HL-60 (cell line): ENCODE measurements around the gene ANKRD33B.
A peak's percentile ranks its signal among the peaks of the same experiment; 100 is the strongest.

Source experiments
- DNase-seq, 2 experiments: peaks; one replicate each; pipeline ENCODE4 v3.0.0-alpha.2; 2010 to 2020; ENCODE audit warnings: low read depth in 1 of 2, low spot score in 1 of 2
- H3K27ac ChIP-seq: fragments of 250-450 bp; sonication (Bioruptor Pico); replicated peaks from 2 replicates; pipeline ENCODE4 v1.5.1; 2020; ENCODE audit warnings: mild to moderate bottlenecking, moderate library complexity
- H3K27me3 ChIP-seq: fragments of 250-450 bp; sonication (Bioruptor Pico); 2 replicates; pipeline ENCODE4 v1.5.1; 2021; ENCODE audit warnings: mild to moderate bottlenecking, moderate library complexity; ENCODE audit not compliant: insufficient read depth, poor library complexity, severe bottlenecking
- H3K4me3 ChIP-seq: replicated peaks from 2 replicates; pipeline ENCODE4 v1.5.1; 2011; ENCODE audit warnings: mild to moderate bottlenecking, control low read depth, low read length; ENCODE audit not compliant: insufficient read depth
- GABPA ChIP-seq: IDR thresholded peaks from 2 replicates; pipeline ENCODE4 v1.6.1; 2012; ENCODE audit warnings: low read depth
- POLR2AphosphoS5 ChIP-seq: IDR thresholded peaks from 2 replicates; pipeline ENCODE4 v1.6.1; 2012; ENCODE audit warnings: low read depth
- SPI1 ChIP-seq: IDR thresholded peaks from 2 replicates; pipeline ENCODE4 v1.6.1; 2012; ENCODE audit warnings: low read depth, mild to moderate bottlenecking, borderline replicate concordance
- TF ChIP-seq, protein P1 (sequence below): IDR thresholded peaks from one replicate; pipeline ENCODE4 v1.5.1; 2011; ENCODE audit warnings: low read length, control low read depth, inconsistent platforms; ENCODE audit not compliant: insufficient read depth
- TF ChIP-seq, protein P2 (sequence below): IDR thresholded peaks from 2 replicates; pipeline ENCODE4 v1.6.1; 2012; ENCODE audit warnings: low read depth; ENCODE audit not compliant: insufficient replicate concordance

ANKRD33B gene

DNA sequence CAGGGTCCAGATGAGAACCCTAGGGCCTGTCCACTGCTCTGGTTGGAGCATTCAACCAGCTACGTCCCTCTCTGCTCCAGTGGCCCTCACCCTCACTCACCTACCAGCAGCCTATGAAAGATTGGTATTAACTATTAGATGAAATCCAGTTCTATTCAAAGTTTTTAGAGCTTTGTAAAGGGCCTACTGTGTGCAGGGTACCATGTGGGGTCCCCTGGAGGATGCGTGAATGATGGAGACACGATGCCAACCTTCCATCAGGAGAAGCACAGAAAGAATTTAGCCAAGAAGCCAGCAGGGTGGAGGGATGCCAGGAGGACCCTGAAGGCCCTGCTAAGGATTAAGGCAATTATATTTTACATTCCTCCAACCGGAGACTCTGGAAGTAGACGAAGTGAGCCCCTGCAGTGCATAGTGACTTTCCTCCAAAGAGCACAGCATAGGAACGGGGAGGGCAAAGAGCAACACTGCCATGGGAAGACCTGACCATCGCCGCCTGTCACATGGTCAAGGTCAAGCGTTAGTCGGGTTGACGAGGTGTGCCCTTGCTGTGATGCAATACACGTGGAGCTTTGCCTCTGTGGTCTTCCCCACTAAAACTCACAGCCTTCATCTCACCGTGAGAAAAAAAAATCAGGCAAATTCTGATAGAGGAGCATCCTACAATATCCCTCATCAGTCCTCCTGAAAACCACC, 22.8 kb upstream of the ANKRD33B start:
- DNase-seq: no peak
- no peak overlapping the region for H3K4me3 ChIP-seq
- TF ChIP-seq SPI1 (no peak), POLR2AphosphoS5 (no peak), GABPA (no peak)
- TF ChIP-seq, protein P1, sequence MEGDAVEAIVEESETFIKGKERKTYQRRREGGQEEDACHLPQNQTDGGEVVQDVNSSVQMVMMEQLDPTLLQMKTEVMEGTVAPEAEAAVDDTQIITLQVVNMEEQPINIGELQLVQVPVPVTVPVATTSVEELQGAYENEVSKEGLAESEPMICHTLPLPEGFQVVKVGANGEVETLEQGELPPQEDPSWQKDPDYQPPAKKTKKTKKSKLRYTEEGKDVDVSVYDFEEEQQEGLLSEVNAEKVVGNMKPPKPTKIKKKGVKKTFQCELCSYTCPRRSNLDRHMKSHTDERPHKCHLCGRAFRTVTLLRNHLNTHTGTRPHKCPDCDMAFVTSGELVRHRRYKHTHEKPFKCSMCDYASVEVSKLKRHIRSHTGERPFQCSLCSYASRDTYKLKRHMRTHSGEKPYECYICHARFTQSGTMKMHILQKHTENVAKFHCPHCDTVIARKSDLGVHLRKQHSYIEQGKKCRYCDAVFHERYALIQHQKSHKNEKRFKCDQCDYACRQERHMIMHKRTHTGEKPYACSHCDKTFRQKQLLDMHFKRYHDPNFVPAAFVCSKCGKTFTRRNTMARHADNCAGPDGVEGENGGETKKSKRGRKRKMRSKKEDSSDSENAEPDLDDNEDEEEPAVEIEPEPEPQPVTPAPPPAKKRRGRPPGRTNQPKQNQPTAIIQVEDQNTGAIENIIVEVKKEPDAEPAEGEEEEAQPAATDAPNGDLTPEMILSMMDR: no peak
- TF ChIP-seq, protein P2, sequence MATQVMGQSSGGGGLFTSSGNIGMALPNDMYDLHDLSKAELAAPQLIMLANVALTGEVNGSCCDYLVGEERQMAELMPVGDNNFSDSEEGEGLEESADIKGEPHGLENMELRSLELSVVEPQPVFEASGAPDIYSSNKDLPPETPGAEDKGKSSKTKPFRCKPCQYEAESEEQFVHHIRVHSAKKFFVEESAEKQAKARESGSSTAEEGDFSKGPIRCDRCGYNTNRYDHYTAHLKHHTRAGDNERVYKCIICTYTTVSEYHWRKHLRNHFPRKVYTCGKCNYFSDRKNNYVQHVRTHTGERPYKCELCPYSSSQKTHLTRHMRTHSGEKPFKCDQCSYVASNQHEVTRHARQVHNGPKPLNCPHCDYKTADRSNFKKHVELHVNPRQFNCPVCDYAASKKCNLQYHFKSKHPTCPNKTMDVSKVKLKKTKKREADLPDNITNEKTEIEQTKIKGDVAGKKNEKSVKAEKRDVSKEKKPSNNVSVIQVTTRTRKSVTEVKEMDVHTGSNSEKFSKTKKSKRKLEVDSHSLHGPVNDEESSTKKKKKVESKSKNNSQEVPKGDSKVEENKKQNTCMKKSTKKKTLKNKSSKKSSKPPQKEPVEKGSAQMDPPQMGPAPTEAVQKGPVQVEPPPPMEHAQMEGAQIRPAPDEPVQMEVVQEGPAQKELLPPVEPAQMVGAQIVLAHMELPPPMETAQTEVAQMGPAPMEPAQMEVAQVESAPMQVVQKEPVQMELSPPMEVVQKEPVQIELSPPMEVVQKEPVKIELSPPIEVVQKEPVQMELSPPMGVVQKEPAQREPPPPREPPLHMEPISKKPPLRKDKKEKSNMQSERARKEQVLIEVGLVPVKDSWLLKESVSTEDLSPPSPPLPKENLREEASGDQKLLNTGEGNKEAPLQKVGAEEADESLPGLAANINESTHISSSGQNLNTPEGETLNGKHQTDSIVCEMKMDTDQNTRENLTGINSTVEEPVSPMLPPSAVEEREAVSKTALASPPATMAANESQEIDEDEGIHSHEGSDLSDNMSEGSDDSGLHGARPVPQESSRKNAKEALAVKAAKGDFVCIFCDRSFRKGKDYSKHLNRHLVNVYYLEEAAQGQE: no peak
- H3K27me3 ChIP-seq: no peaks in the 10 kb centered on the region
- no peak overlapping the region for H3K27ac ChIP-seq

DNA sequence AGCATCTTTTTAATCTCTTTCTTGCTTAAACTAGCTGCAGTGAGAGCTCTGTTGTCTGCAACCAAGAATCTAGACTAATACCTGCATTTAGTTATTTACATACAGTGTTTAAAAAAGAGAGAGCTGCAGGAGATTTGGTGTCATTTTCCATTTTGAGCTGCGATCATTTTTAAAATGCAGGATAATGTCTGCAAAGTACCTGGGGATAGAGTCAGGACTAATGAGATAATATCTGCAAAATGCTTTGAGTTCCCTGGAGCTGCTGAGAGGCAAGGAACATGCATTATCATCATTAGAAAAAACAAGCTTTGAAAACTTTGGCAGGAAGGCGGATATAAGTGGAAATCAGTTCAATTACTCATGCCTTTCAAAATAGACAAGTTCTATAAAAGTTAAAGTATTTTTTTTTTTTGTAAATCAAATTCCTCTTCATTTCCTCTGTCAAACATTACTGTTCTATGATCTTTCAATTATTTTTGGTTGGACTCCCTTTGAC, 21.8 kb upstream of the ANKRD33B start:
- H3K4me3 ChIP-seq: no peak overlapping the region
- no peak for DNase-seq
- no peak for TF ChIP-seq SPI1
- TF ChIP-seq, protein P1: no peak
- TF ChIP-seq, protein P2: no peak
- TF ChIP-seq GABPA: no peak

DNA sequence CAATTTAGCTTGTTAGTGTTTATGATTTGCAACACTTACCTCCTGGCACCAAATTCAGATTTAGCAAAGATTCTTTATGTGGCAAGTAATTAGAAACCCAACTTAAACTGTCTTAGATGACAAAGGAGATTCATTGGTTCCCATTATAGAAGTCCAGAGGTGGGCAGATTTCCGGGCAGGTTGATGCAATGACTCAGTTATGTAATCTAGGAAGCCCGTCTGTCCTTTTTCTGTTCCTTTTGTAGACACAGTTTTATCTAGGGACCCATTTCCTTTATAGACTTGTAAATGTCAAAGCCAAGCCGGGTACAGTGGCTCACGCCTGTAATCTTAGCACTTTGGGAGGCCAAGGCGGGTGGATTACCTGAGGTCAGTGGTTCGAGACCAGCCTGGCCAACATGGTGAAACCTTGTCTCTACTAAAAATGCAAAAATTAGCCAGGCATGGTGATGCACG, 20.3 kb upstream of the ANKRD33B start:
- Histone ChIP-seq H3K27ac (peak overlapping the region; percentile 50), H3K27me3 (no peaks in the 10 kb centered on the region), H3K4me3 (no peak overlapping the region)
- no peak for TF ChIP-seq SPI1
- DNase-seq: peak in 1 of 2 experiments; percentile 68

More for the DNA sequence above, 21.8 kb upstream of the ANKRD33B start:
- Histone ChIP-seq H3K27me3 (no peaks in the 10 kb centered on the region), H3K27ac (no peak overlapping the region)

DNA sequence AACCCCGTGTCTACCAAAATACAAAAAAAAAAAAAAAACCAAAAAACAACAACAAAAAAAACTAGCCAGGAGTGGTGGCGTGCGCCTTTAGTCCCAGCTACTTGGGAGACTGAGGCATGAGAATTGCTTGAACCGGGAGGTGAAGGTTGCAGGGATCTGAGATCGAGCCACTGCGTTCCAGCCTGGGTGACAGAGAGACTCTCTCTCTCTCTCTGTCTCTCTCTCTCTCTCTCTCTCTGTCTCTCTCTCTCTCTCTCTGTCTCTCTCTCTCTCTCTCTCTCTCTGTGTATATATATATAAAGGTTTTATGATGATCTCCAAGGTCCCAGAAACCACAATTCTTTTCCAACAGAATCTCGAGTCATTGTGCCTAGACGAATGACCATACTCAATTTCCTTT, 18.8 kb upstream of the ANKRD33B start:
- peak overlapping the region; percentile 45 for H3K27ac ChIP-seq
- no peak for DNase-seq
- H3K4me3 ChIP-seq: no peak overlapping the region
- TF ChIP-seq GABPA (no peak), POLR2AphosphoS5 (no peak)
- no peaks in the 10 kb centered on the region for H3K27me3 ChIP-seq

DNA sequence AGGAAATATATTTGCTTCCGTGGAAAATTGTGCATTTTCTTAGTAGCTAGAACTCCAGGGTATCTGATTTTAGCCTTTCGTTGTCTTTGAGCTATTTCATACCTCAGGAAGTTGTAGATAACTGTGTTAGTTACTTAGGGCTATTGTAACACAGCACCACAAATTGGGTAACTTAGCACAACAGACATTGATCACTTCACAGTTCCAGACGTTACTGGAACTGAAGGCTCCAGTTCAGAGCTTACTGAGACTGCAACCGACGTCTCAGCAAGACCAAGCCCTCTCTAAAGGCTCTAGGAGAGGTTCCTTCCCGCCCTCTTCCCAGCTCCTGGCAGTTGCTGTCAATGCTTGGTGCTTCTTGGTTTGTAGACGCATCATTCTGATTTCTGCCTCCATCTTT, 17.7 kb upstream of the ANKRD33B start:
- Histone ChIP-seq H3K27me3 (no peaks in the 10 kb centered on the region), H3K4me3 (no peak overlapping the region), H3K27ac (peak overlapping the region; percentile 45)
- TF ChIP-seq, protein P2: no peak
- TF ChIP-seq POLR2AphosphoS5 (no peak), GABPA (no peak), SPI1 (no peak)
- TF ChIP-seq, protein P1: no peak
- peak; percentile 68 to 81 for DNase-seq
